ENCODE measurements around the gene BDH2.

The BDH2 gene

DNA sequence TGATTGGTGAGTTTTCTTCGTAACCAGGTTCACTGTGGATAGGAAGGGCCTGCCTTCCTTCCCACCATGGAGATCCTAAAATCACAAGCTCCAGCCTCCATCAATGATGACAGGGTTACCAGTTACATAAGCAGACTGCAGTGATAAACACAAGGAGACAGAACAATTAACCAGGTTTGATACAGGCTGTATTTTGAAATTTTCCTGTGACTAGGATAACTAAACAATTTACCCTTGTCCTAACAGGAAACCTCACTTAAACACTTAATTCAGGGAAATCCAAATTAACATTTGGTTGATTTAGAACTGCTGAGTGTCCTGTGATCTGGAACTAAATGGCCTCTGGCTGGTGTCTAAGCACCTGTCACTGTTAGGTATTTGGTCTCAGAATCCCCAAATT, 20.0 kb downstream of the BDH2 start:
- no peak for DNase-seq

GRCh38 chr4:103076747-103077347, 22.8 kb downstream of the BDH2 start, which contains the start of gene SLC9B2:
SLC9B2 (minus strand) TSS chr4:103076761; CDS start chr4:103067550, 9,211 bp downstream.
- DNase-seq = no peak

DNA sequence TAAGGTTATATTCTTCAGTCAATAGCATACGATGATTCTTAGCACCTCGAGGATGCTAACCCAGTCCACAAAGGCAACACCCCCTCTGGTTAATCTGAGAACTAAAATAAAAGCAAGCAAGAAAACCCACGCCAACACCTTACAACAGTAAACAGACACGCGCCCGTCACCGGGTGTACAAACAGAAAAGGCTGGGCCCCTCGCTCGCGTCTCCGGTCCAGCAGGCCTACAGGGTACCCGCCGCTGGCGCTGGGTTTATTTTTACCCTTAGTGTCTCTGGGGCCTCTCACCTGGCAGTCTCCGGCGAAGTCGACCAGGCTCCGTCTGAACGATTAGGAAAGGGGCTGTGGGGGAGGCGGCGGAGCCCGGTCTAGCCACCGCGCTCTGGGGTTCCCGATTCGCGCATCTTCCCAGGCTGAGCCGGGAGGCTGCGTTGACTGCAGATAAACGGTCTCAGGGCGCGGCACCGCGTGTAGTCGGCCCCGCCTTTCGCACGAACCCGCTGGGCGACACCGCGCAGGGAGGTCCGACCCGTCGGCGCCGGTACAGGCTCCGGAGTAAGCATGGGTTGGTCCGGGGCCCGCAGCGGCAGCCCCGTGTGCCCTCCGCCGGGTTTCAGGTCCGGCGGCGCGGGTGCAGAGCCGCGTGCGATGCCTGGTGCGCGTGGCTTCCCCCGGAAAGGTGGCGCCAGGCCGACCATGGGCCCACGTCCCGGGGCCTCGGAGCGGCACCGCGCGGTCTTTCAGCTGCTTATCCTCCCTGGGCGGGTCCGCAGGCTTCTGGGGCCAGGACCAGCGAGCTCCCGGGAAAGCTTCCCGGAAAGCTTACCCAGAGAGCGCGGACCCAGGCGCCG, 23.5 kb downstream of the BDH2 start:
- peak; percentile 75 for DNase-seq

DNA sequence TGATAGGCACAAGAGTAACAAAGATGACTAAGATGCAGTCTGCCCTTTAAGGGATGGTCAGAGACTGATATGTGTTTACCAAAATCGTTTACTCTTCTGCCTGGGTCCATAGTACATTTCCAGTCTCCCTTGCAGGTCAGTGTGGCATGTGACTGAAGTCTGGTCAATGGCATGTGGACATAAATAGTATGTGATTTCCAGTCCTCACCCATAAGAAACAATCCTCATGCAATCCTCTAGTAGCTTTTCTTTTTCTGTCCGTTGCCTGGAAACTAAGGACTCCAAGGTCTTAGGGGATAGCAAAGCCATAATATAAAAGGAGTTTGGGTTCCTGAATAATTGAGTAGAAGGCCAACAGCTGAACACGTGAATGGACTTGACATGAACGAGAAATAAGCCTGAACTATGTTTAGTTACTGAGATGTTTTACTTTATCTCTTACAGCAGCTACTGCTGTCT, 24.2 kb downstream of the BDH2 start:
- DNase-seq = no peak

DNA sequence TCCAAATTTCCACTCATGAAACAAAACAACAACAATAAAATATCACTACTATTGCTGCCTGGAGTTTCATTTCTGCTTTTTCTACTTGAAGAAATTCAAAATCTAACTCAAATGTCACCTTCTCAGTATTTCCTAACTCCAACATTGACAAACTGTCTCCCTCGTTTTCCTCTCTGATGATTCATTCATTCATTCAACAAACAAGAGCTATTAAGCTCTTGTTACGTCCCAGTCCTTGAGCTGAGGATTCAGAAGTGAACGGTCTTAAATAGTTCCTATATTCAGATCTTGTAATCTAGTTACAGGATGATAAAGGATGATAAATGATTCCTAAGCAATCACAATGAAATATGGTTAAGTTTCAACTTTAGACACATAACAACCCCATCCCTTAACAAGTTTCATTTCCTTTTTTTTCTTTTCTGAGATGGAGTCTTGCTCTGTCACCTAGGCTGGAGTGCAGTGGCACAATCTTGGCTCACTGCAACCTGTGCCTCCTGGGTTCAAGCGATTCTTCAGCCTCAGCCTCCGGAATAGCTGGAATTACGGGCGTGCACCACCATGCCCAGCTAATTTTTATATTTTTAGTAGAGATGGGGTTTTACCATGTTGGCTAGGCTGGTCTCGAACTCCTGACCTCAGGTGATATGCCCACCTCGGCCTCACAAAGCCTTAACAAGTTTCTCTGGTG, 24.7 kb downstream of the BDH2 start:
- DNase-seq = no peak

- no peak for DNase-seq
Observed at GRCh38 chr4:103073792-103074438, 25.7 kb downstream of the BDH2 start.

DNA sequence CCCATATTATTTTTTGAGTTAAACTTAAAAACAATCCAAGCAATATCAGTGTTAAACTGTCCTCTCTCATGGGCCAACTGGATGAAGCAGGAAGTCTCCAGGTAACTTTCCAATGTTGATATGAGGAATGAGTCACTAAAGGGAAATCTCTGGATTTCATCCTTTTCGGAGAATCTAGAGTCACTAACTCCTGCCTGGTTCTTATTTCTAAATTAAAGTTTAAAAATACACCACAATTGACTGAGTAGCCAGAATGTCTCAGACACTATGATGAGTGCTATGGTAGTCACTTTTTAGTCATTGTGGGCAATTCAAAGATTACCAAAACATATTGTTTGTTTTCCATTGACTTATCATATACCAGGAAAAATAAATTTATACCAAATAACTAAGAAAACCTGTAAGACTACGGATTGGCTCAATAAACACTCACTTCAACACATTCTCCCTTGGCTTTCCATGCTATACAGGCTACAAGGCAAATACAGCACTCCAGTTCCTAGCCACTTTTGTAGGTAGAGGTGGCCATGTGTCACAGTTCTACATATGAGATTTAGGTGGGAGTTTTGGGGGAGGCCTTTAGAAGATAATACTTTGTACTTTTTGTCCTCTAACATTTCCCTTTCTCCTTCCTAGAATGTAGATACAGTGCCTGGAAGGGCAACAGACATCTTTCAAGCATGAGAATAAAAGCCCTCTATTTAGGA, 31.6 kb downstream of the BDH2 start:
- no peak for DNase-seq

DNA sequence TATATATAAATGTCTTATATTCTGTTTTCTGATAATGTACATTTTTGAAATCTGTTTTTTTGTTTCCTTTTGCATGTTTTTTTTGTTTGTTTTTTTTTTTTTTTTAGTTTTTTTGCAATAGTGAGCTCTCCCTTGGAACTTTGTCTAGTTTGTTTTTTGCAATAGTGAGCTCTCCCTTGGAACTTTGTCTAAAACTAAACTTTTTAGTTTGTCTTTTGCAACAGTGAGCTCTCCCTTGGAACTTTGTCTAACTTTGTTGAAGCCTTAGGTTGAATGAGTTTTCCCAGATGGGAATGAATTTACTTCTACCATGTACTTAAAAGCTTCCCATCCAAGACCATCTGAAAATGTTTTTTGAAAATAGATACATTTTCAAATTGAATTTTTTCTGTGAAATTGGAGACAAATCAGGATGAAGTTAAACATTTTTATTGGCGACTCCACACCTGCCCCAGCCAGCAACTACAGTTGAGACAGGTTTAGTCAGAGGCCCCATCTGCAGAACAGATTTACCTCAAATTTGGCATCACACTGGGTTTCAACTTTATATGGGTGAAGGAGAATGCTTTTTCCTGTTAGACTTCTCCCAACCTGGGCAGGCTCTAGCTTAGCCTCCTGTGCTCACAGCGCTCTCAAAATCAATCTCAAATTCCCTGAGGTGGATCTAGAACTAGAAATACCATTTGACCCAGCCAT, 39.0 kb downstream of the BDH2 start:
- no peak for DNase-seq

- no peak for DNase-seq
Observed at GRCh38 chr4:103054030-103054429, 45.6 kb downstream of the BDH2 start.

- DNase-seq = no peak
Observed at GRCh38 chr4:103052779-103053178, 46.9 kb downstream of the BDH2 start.

DNA sequence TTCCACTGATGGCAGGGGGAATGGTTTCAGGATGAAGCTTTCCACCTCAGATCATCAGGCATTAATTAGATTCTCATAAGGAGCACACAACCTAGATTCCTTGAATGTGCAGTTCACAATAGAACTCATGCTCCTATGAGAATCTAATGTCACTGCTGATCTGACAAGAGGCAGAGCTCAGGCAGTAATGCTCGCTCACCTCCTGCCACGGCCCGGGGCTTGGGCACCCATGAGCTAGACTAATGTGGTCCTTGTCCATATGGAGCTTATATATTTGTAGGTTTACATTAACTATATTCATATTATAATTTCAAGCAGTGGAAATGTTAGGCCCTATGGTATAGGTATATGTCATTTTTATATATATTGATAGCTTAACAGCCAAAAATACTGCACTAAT, 47.5 kb downstream of the BDH2 start:
- DNase-seq = no peak

- DNase-seq = no peak
Observed at GRCh38 chr4:103050736-103051436, 48.7 kb downstream of the BDH2 start.

GRCh38 chr4:103046416-103047290, 53.0 kb downstream of the BDH2 start:
- DNase-seq = peak; percentile 29

DNA sequence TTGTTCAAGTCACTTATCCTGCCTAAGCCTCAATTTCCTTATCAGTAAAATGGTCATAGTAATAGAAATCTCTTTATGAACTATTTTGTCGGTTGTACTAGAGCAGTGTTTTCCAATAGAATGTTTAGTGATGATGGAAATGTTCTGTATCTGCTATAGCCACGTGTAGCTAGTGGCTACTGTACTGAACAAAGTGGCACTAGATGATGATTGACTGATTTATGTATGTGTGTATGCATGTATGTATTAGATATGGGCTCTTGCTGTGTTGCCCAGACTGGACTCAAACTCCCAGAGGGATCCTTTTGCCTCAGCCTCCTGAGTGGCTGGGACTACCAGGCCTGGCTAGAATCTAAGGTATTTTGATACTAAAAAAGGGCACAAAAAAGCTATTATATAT, 55.5 kb downstream of the BDH2 start:
- DNase-seq = no peak

GRCh38 chr4:103036169-103036568, 63.5 kb downstream of the BDH2 start:
- DNase-seq = no peak

DNA sequence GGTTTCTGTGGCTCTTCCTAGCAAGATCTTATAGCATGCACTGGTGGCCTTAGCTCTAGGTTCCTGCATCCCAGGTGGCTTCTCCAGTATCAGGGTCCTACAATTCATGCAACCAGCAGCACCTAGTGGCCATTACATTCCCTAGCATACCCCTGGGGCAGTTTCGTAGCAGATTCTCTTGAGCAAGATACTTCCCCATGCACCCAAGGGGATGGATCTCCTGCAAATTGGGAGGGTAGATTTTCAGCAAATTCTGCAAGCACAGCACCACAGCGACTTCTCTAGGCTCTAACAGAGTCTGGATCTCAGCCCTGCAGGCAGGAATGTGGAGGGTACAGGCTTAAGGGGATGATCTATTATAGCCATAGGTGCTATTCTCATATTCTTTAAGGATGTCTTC, 67.1 kb downstream of the BDH2 start:
- DNase-seq = no peak

GRCh38 chr4:103030791-103031190, 68.8 kb downstream of the BDH2 start:
- no peak for DNase-seq

DNA sequence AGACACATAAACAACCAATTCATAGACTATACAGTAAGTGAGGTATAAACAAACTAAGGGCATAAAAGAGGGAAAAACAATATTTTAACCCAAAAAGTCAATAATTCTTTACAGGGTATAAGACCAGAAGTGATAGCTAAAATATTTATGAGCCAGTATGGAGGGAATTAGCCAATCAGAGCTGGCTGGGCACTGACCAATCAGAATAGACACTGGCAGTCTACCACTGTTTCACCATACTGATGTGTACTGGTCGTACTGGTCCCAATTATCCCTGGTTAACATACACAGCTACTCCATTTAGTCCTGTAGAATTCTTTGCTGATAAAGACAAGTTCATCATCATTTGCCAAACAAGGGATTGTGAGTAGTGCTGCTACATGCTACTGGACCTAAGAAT, 70.3 kb downstream of the BDH2 start:
- DNase-seq = no peak
